Activated naive CD4-positive, alpha-beta T cell (primary cell): ENCODE measurements around the gene VIP.

Source experiments
- DNase-seq, 4 experiments: peaks; one replicate each; lab custom pipeline; 2025; lab: John Stamatoyannopoulos, UW

Gene VIP

DNA sequence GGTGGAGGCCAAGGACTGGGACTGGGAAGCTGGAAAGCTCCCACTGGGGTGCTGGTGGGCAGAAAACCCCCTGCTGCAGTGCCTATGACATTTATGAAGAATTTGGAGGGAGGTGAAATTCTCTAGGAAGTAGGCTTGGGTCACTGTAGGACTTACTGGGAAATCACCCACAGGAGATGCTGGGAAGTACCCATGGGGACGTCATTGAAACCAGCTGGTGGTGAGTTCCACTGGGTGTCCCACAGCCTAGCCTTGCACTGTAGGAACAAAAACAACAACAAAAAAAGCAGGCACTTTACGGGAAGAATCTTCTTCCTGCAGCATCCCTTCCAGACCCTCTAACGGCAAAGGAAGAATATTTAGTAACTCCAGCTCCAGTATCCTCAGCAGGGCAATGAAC lies 26.2 kb downstream of the VIP start:
- no peak for DNase-seq

DNA sequence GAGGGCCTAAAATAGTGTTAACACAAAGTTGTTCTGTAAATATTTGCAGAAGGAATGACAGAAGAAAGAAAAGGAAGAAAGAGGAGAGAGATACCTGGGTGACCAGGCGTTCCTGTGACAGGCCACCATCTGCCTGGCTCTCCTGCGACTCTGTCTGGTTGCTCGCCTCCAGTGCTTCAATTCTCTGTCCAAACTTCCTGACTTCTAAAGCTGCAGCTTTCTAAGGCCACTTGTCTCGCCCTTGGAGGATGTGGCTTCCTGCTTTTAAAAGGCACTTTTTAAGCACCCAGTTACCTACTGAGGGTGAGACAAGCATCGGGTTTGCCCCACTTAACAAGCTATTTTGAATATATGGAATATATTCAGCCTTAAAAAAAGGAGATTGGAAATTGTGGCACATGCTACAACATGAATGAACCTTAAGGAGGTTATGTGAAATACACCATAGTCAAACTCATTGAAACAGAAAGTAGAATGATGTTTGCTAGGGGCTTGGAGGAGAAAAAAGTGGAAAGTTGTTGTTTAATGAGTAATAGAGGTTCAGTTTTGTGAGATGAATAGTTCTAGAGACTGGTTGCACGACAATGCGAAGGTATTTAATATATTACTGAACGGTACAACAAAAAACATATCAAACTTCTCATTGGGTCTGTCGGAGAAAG lies 32.8 kb downstream of the VIP start:
- no peak for DNase-seq

DNA sequence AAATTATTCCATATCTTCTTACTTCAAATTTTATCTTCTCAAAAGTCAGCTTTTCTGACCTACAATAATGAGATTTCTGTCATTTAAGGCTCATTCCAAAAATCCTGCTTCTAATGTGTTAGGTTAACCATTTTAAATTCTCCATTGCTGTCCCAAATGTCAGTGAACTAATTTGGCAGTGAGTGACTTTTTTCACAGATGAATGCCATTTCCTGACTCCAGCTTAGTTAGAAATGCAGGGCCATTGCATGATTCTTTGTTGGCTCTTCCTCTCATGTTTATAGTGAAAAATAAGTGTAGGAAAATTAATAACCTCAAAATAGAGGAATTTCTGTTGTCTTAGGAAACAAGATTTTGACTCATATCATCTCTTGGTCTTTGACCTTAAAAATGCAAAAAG lies 44.1 kb downstream of the VIP start:
- DNase-seq = no peak

- DNase-seq = no peak
These were observed 53.6 kb downstream of the VIP start for GRCh38 chr6:152804150-152804549.
